Glomerular endothelial cell (primary cell): Measurements from ENCODE around the gene BHMT. TPM values are rescaled to one million over a fixed set of nuclear protein-coding genes. Genes with fewer than 3 reads are reported as not detected.
"Not testable (repeated sequence)": the region's sequence is repeated elsewhere in the genome, so short reads cannot be mapped to it uniquely, and the experiment has no call there.

Experiments
- DNase-seq: peaks from one replicate; pipeline ENCODE4 v3.0.0-alpha.2; 2011; ENCODE audit warnings: low read depth, low spot score; ENCODE audit errors: extremely low read depth
- total RNA-seq: library from RNA; depleted of rRNA; stranded (reverse); fragments of >200 nt; gene quantifications from 2 replicates; pipeline ENCODE4 v1.2.3, GENCODE V29; 2015

The BHMT gene
- total RNA-seq, 1 donor from 2014 or later: not detected

DNA sequence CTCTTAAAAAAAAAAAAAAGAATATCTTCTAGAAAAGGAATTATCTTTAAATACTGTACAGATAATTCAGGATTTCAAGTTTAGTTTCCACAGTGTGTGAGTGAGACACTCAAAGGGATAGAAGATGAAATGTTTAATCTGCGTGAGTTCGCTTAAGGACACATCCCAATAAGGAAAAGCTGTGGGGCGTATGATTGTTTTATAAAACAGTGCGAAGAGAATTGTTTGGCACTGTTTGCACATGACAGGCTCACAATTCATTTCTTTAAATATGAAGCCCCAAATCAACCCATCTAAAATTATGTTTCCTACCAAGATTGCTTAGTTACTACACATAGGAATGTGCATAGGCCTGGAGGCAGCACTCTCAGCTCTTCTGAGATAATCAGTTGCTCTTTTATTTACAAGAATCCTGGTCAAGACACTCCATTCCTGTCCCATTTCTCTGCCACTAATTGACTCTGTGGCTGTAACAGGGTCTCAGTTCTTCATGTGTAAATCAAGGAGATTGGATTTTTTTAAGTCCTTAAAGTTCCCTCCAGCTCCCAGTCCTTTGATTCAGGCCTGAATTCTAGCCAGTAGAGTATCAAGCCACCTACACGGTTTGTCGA lies 60.1 kb downstream of the BHMT start:
- DNase-seq: no peak

DNA sequence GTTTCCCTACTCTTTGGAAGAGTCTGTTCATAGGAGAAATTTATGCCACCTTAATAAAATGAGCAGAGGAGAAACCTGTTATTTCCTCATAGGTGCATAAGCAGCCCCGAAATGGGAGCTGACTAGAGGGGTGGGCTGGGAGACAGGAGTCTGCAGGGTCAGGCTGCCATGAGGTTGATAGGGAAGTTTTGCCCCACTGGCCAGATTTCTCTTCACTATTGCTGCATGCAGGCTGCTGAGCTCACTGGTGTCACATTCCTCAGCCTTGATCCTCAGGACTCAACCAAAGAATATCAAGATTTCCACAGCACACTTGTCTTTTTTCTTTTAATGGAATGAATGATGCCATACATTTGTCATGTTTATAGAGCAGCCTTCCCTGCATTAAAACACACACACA lies 60.7 kb downstream of the BHMT start:
- DNase-seq: no peak

DNA sequence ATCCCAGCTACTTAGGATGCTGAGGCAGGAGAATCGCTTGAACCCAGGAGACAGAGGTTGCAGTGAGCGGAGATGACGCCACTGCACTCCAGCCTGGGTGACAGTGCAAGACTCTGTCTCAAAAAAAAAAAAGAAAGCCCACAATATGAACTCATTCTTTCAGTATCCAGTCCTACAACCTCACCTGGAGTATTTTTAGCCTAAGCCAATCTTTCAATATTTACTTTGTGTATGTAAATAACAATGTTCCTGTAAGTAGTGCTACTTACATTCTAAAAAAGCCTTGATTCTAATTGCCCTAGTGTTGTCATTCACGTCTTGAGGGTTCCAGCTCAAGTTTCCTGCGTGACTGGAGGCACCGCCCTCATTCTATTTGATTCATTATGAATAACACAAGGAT lies 62.0 kb downstream of the BHMT start:
- no peak for DNase-seq

DNA sequence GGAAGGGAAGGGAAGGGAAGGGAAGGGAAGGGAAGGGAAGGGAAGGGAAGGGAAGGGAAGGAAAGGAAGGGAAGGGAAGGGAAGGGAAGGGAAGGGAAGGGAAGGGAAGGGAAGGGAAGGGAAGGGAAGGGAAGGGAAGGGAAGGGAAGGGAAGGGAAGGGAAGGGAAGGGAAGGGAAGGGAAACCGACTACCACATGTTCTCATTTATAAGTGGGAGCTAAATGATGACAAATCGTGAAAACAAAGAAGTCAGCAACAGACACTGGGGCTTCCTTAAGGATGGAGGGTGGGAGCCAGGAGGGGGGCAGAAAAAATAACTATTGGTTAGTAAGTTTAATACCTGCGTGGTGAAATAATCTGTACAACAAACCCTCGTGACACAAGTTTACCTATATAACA lies 68.8 kb downstream of the BHMT start:
- DNase-seq: not testable (repeated sequence)

DNA sequence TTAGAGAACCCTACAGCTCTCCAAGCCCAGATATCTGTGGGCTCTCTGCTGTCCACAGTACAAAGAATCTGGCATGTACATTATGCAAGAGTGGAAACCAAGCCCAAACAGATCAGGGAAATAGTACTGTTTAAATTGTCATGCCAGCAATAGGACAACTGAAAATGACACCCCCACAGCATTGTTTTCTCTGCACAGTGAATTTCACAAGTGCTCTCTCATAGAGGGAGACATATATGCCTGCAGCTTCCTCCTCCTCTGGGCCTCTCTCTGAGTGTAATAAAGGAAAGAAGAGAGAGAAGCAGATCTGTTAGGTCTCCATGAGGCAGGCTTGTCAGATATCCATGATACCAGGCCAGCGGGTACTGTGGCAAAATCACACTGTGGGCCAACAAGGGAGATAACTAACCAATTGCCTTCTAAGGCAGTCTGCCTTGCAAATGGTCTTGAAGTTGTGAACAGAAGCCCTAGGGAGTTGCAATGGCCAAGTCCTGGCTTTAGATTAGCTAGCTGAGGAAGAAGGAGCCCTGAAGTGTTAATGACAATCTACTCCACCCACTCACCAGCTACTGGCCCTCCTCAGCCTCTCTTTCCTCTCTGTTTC lies 69.9 kb downstream of the BHMT start:
- no peak for DNase-seq

Other genes starting within 250 kb of the BHMT start
- 22.9 and 37.2 TPM in 2 replicates for gene ARSB, start 126.5 kb upstream of the BHMT start, total RNA-seq
- gene DMGDH, start 42.1 kb upstream of the BHMT start, total RNA-seq: 1.1 TPM in 1 of 2 replicates, not detected in the other
- gene BHMT2, start 42.0 kb upstream of the BHMT start, total RNA-seq: 0.76 TPM in 1 of 2 replicates, not detected in the other
- 7.5 and 11.2 TPM in 2 replicates for gene JMY, start 124.3 kb downstream of the BHMT start, total RNA-seq